Panc1 (cell line): ENCODE data around the gene KANK4. TPM values are rescaled to one million over a fixed set of nuclear protein-coding genes. Genes with fewer than 3 reads are reported as not detected.

Source experiments
- ATAC-seq: fragments of 200-7000 bp; cut with Tn5 transposase; 2 replicates; pipeline ENCODE4 v1.9.1; 2020; ENCODE audit warnings: mild to moderate bottlenecking, moderate library complexity
- BruUV-seq: library from RNA; stranded (reverse); fragments of 400-500 nt; replicated peaks from 2 replicates; lab custom pipeline; 2021; lab: Mats Ljungman, UMichigan
- CTCF ChIA-PET: fragments of 300-600 bp; sonication (Branson Sonifier 250); formaldehyde crosslinking; loops from one replicate; lab custom pipeline; 2022; ENCODE audit warnings: antibody characterized with exemption; lab: Charles Lee
- POLR2A ChIA-PET: fragments of 300-600 bp; sonication (Branson Sonifier 250); formaldehyde crosslinking; loops from one replicate; lab custom pipeline; 2022; ENCODE audit warnings: antibody characterized with exemption; lab: Charles Lee
- DNase-seq: peaks from one replicate; pipeline ENCODE4 v3.0.0-alpha.2; 2010; ENCODE audit warnings: low read depth, low spot score
- H3K27ac ChIP-seq: 2 replicates; pipeline ENCODE4 v1.5.1; 2011; ENCODE audit warnings: mild to moderate bottlenecking, low read length, inconsistent platforms
- H3K27me3 ChIP-seq: fragments of 200-500 bp; sonication (Bioruptor generic); 2 replicates; pipeline ENCODE4 v1.6.0; 2014; ENCODE audit warnings: low read length, inconsistent platforms; ENCODE audit not compliant: control insufficient read depth, insufficient read depth
- H3K36me3 ChIP-seq: fragments of 200-500 bp; sonication (Bioruptor generic); 2 replicates; pipeline ENCODE4 v1.5.1; 2014; ENCODE audit warnings: inconsistent platforms, mild to moderate bottlenecking, low read length, moderate library complexity; ENCODE audit not compliant: control insufficient read depth, insufficient read depth
- H3K4me1 ChIP-seq: 2 replicates; pipeline ENCODE4 v1.5.1; 2011; ENCODE audit warnings: inconsistent platforms, mild to moderate bottlenecking, low read length, moderate library complexity; ENCODE audit not compliant: control insufficient read depth, insufficient read depth
- H3K4me3 ChIP-seq, 2 experiments: 2 replicates each; pipeline ENCODE4 v1.5.1; 2011 to 2012; ENCODE audit warnings: low read depth in 2 of 2, low read length in 2 of 2, mild to moderate bottlenecking in 2 of 2, inconsistent platforms in 1 of 2, moderate library complexity in 1 of 2
- H3K9me3 ChIP-seq: fragments of 200-500 bp; sonication (Bioruptor generic); 2 replicates; pipeline ENCODE4 v1.5.1; 2014; ENCODE audit warnings: low read depth, mild to moderate bottlenecking, inconsistent platforms, low read length, moderate library complexity; ENCODE audit not compliant: control insufficient read depth, insufficient read depth
- POLR2AphosphoS5 ChIP-seq: IDR thresholded peaks from 2 replicates; pipeline ENCODE4 v1.6.1; 2012; ENCODE audit warnings: mild to moderate bottlenecking, low read depth, low read length, moderate library complexity
- SIN3A ChIP-seq: IDR thresholded peaks from 2 replicates; pipeline ENCODE4 v1.6.1; 2012; ENCODE audit warnings: low read depth, mild to moderate bottlenecking, low read length, moderate library complexity, borderline replicate concordance; ENCODE audit not compliant: insufficient read depth
- TCF7L2 ChIP-seq: IDR thresholded peaks from 2 replicates; pipeline ENCODE4 v1.6.1; 2011; ENCODE audit warnings: mild to moderate bottlenecking, low read depth, low read length, inconsistent platforms
- in situ Hi-C: cut with HindIII; loops from 2 replicates; pipeline ENCODE4 v1.10.0; 2016; ENCODE audit warnings: low sequenced_read_pairs, low pct_unique_long_range_greater_than_20kb
- intact Hi-C: fragments of 100-400 bp; cut with micrococcal nuclease; formaldehyde crosslinking; loops from one replicate; pipeline ENCODE4 v1.10.0; 2022; ENCODE audit not compliant: unreplicated experiment
- total RNA-seq: library from RNA; stranded (reverse); gene quantifications from one replicate; pipeline ENCODE4 v1.2.1, GENCODE V29; 2021; ENCODE audit not compliant: unreplicated experiment
- TF ChIP-seq, protein P1 (sequence below): fragments of 450-650 bp; IDR thresholded peaks from 2 replicates; pipeline ENCODE4 v1.5.1; 2017; ENCODE audit warnings: mild to moderate bottlenecking
- TF ChIP-seq, protein P2 (sequence below), 2 experiments: IDR thresholded peaks; 2 replicates each; pipeline ENCODE4 v1.6.1; 2011 to 2012; ENCODE audit warnings: low read depth in 2 of 2, control low read depth in 1 of 2, low read length in 1 of 2, mild to moderate bottlenecking in 1 of 2, moderate library complexity in 1 of 2; ENCODE audit not compliant: insufficient read depth in 1 of 2

The KANK4 gene
- total RNA-seq, 1 experiment from 2014 or later = 0.18 TPM

DNA sequence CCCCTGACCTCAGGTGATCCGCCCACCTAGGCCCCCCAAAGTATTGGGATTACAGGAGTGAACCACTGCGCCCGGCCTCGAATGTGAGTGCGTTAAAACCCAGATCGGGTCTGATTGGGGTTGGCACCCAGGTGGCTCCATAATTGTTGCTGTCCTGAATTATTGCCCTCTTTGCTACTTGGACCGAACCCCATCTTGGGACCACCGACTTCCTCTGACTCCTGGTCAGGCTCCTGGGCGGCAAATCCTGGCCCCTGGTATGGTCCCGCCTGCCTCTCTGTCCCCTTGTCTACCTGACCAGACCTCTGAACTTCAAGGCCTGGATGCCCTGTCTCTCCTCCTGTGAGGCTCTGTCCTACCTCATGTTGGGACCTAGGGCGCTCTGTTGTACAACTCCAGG lies 91.7 kb downstream of the KANK4 start:
- POLR2A ChIA-PET = no interaction called here
- TF ChIP-seq, protein P1, sequence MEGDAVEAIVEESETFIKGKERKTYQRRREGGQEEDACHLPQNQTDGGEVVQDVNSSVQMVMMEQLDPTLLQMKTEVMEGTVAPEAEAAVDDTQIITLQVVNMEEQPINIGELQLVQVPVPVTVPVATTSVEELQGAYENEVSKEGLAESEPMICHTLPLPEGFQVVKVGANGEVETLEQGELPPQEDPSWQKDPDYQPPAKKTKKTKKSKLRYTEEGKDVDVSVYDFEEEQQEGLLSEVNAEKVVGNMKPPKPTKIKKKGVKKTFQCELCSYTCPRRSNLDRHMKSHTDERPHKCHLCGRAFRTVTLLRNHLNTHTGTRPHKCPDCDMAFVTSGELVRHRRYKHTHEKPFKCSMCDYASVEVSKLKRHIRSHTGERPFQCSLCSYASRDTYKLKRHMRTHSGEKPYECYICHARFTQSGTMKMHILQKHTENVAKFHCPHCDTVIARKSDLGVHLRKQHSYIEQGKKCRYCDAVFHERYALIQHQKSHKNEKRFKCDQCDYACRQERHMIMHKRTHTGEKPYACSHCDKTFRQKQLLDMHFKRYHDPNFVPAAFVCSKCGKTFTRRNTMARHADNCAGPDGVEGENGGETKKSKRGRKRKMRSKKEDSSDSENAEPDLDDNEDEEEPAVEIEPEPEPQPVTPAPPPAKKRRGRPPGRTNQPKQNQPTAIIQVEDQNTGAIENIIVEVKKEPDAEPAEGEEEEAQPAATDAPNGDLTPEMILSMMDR = no peak
- TF ChIP-seq, protein P2, sequence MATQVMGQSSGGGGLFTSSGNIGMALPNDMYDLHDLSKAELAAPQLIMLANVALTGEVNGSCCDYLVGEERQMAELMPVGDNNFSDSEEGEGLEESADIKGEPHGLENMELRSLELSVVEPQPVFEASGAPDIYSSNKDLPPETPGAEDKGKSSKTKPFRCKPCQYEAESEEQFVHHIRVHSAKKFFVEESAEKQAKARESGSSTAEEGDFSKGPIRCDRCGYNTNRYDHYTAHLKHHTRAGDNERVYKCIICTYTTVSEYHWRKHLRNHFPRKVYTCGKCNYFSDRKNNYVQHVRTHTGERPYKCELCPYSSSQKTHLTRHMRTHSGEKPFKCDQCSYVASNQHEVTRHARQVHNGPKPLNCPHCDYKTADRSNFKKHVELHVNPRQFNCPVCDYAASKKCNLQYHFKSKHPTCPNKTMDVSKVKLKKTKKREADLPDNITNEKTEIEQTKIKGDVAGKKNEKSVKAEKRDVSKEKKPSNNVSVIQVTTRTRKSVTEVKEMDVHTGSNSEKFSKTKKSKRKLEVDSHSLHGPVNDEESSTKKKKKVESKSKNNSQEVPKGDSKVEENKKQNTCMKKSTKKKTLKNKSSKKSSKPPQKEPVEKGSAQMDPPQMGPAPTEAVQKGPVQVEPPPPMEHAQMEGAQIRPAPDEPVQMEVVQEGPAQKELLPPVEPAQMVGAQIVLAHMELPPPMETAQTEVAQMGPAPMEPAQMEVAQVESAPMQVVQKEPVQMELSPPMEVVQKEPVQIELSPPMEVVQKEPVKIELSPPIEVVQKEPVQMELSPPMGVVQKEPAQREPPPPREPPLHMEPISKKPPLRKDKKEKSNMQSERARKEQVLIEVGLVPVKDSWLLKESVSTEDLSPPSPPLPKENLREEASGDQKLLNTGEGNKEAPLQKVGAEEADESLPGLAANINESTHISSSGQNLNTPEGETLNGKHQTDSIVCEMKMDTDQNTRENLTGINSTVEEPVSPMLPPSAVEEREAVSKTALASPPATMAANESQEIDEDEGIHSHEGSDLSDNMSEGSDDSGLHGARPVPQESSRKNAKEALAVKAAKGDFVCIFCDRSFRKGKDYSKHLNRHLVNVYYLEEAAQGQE (IDR thresholded peaks at IDR 0.05; ENCODE audit: insufficient read depth in 1 of 2, low read depth in 2 of 2, low read length in 1 of 2) = no peak
- ATAC-seq (no peak), DNase-seq (no peak)
- Histone ChIP-seq H3K36me3 (no peaks in the 10 kb centered on the region), H3K4me3 (no peak overlapping the region), H3K27ac (no peak overlapping the region), H3K4me1 (no peaks in the 10 kb centered on the region), H3K9me3 (no peaks in the 10 kb centered on the region), H3K27me3 (no peaks in the 10 kb centered on the region)
- no TSS peak for BruUV-seq
- intact Hi-C loops (no loop called here), in situ Hi-C loops (no loop called here)
- CTCF ChIA-PET = no interaction called here

DNA sequence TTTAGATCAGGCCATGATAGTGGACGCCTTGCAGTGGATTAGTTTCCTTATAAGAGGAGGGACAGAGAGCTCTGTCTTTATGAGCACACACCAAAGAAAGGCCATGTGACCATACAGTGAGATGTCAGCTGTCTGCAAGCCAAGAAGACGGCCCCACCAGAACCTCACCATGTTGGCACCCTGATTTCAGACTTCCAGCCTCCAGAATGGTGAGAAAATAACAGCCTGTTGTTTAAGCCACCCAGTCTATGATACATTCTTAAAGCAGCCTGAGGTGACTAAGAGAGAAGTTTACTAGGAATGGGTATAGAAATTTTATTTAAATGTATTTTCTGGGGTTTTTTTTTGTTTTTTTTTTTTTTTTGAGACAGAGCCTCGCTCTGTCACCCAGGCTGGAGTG lies 95.1 kb downstream of the KANK4 start:
- ChIA-PET POLR2A (no interaction called here), CTCF (no interaction called here)
- Histone ChIP-seq H3K9me3 (no peaks in the 10 kb centered on the region), H3K36me3 (no peaks in the 10 kb centered on the region), H3K27me3 (no peaks in the 10 kb centered on the region), H3K4me3 (no peak overlapping the region), H3K27ac (no peak overlapping the region), H3K4me1 (no peaks in the 10 kb centered on the region)
- in situ Hi-C loops = no loop called here
- DNase-seq (no peak), ATAC-seq (peak; percentile 42; the same call in 1 of the 2 replicates)
- TF ChIP-seq POLR2AphosphoS5 (no peak), TCF7L2 (no peak), SIN3A (no peak)
- TF ChIP-seq, protein P2 (IDR thresholded peaks at IDR 0.05; ENCODE audit: insufficient read depth in 1 of 2, low read depth in 2 of 2, low read length in 1 of 2) = no peak
- TF ChIP-seq, protein P1 = no peak
- intact Hi-C loops = no loop called here
- BruUV-seq = no TSS peak
